Cardiac fibroblast (primary cell): ENCODE results near the gene SDK1.

Experiments
- DNase-seq, 2 donors: peaks; one replicate each; pipeline versions ENCODE4 v3.0.0 to v3.0.0-alpha.2; 2010; ENCODE audit warnings: low read depth in 2 of 2
- H3K4me3 ChIP-seq, 2 donors: replicated peaks in 1 of 2; 1 replicate in 1 of 2; 2 replicates in 1 of 2; pipeline ENCODE4 v1.5.1; 2011; ENCODE audit warnings: low read depth in 2 of 2, low read length in 2 of 2, mild to moderate bottlenecking in 2 of 2, moderate library complexity in 1 of 2
- TF ChIP-seq, protein P1 (sequence below): IDR thresholded peaks from one replicate; pipeline ENCODE4 v1.5.1; 2011; ENCODE audit warnings: low read depth, mild to moderate bottlenecking, low read length, inconsistent platforms

Gene SDK1

GRCh38 chr7:3310884-3311283, 9.8 kb downstream of the SDK1 start:
- no peak overlapping the region for H3K4me3 ChIP-seq
- DNase-seq: no peak
- TF ChIP-seq, protein P1, sequence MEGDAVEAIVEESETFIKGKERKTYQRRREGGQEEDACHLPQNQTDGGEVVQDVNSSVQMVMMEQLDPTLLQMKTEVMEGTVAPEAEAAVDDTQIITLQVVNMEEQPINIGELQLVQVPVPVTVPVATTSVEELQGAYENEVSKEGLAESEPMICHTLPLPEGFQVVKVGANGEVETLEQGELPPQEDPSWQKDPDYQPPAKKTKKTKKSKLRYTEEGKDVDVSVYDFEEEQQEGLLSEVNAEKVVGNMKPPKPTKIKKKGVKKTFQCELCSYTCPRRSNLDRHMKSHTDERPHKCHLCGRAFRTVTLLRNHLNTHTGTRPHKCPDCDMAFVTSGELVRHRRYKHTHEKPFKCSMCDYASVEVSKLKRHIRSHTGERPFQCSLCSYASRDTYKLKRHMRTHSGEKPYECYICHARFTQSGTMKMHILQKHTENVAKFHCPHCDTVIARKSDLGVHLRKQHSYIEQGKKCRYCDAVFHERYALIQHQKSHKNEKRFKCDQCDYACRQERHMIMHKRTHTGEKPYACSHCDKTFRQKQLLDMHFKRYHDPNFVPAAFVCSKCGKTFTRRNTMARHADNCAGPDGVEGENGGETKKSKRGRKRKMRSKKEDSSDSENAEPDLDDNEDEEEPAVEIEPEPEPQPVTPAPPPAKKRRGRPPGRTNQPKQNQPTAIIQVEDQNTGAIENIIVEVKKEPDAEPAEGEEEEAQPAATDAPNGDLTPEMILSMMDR: no peak

DNA sequence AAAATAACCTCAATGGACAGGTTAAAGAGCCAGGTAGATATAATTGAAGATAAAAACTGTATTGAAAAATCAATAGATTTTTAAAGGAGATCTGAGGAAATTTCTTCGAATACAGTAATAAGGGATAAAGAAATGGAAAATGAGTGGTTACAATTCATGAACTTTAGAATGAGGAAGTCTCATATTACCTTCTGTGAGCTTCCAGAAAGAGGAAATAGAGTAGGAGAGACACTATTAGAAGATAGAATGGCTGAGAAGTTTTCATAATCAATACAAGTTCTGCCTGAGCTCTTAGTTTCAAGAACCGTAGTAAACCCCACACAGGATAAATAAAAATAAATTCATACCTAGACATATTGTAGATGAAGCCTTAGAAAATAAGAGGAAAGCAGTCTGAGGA, 11.5 kb downstream of the SDK1 start:
- DNase-seq: no peak
- TF ChIP-seq, protein P1: no peak
- no peak overlapping the region for H3K4me3 ChIP-seq

DNA sequence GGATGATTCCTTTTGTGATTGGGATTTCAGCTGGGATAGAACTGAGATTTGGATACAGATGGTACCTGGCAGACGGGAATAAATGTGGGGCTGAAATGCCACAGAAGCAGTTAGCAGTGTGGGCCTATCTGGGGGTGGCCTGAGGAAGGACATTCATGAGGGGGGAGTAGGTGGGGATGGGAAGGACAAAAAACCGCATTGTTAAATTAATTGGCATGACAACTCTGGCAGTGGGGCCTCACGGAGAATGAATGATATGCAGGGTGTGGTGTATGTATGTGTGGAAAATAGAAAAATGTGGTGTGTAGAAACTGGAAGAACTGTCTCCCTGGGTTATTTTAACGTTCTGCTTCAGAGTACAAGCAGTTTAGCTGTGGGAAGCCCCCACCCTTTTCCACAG, 17.8 kb downstream of the SDK1 start:
- no peak for DNase-seq
- H3K4me3 ChIP-seq: no peak overlapping the region
- TF ChIP-seq, protein P1: no peak

- TF ChIP-seq, protein P1: no peak
- H3K4me3 ChIP-seq: no peak overlapping the region
- DNase-seq: no peak
These were observed 20.2 kb downstream of the SDK1 start for GRCh38 chr7:3321206-3321605.

GRCh38 chr7:3321745-3322144, 20.7 kb downstream of the SDK1 start:
- TF ChIP-seq, protein P1: no peak
- DNase-seq: no peak
- H3K4me3 ChIP-seq: no peak overlapping the region

DNA sequence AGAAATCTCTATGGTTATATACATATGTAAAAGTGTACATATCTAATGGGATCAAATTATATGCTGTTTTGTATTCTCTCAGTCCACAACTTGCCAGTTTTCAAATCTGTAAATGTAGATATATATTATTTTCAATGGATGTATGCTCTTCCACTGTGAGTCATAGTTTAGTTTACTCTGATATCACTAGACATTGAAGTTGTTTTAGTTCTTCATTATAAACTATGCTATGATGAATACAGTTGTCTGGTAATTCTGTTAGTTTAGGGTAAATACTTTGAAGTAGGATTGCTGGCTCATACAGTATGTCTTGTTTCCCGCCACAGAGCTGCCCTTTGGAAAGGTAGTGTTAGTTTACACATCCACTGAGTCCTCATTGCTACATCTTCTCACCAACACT, 25.2 kb downstream of the SDK1 start:
- H3K4me3 ChIP-seq: no peak overlapping the region
- DNase-seq: no peak
- TF ChIP-seq, protein P1: no peak

DNA sequence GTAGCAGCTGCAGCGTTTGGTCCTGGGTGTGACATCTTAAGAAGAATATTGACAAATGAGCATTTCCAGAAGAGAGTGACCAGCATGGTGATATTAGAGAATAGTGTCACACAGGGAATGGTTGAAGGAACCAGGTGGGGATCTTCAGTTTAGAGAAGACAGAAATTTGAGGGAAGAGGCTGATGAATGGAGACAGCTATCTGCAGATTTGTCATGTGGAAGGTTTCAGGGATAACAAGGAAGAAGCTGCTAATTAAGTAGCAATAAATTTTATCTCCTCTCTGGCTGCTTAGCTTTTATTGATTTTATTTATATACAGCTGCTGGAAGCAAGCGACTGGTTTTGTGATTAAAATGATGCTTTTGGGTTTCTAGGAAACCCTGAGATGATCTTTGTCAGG, 26.0 kb downstream of the SDK1 start:
- TF ChIP-seq, protein P1: no peak
- DNase-seq: no peak

More for the DNA sequence above, 26.0 kb downstream of the SDK1 start:
- no peak overlapping the region for H3K4me3 ChIP-seq
